Left lung (tissue), 10 donors: ENCODE data around the gene FBXO9. TPM values are rescaled to one million over a fixed set of nuclear protein-coding genes. Genes with fewer than 3 reads are reported as not detected.
A peak's percentile ranks its signal among the peaks of the same experiment; 100 is the strongest.

ENCODE experiments used
- ATAC-seq: fragments of 200-7000 bp; cut with Tn5 transposase; one replicate; pipeline ENCODE4 v1.9.1; 2020; ENCODE audit warnings: moderate library complexity
- DNase-seq, 4 donors: peaks; one replicate each; pipeline ENCODE4 v3.0.0-alpha.2; 2013 to 2020
- H3K27ac ChIP-seq, 2 donors: fragments of 200-600 bp; sonication (generic) in 1 of 2; one replicate each; pipeline versions ENCODE4 v1.5.0 to v1.8.0; 2020 to 2021
- H3K27me3 ChIP-seq, 2 donors: fragments of 200-600 bp; sonication (generic) in 1 of 2; one replicate each; pipeline versions ENCODE4 v1.5.0 to v1.8.0; 2020 to 2021
- H3K36me3 ChIP-seq, 2 donors: fragments of 200-600 bp; sonication (generic) in 1 of 2; one replicate each; pipeline versions ENCODE4 v1.5.0 to v1.8.0; 2020 to 2021
- H3K4me1 ChIP-seq, 2 donors: fragments of 200-600 bp; one replicate each; pipeline ENCODE4 v1.8.0; 2021
- H3K4me3 ChIP-seq, 2 donors: fragments of 200-600 bp; sonication (generic) in 1 of 2; one replicate each; pipeline versions ENCODE4 v1.5.0 to v1.8.0; 2020 to 2021; ENCODE audit warnings: mild to moderate bottlenecking in 1 of 2
- H3K9me3 ChIP-seq, 2 donors: fragments of 200-600 bp; sonication (generic) in 1 of 2; one replicate each; pipeline versions ENCODE4 v1.5.0 to v1.8.0; 2020 to 2021
- intact Hi-C, 2 donors: fragments of 100-400 bp; cut with DNase I; formaldehyde crosslinking; loops; one replicate each; pipeline versions ENCODE4 v1.11.2 to v1.14.2; 2022
- polyA plus RNA-seq, 6 donors: library from polyadenylated mRNA; unstranded; fragments of 120-200 nt; gene quantifications; one replicate each; pipeline ENCODE4 v1.2.1, GENCODE V29; 2013; ENCODE audit not compliant: insufficient read length in 6 of 6
- total RNA-seq, 2 donors: library from RNA; stranded (reverse); fragmentation: NEBNext Ultra II Directional; extraction: Animal tissue kit (Norgen Biotek cat#: 25700); gene quantifications; one replicate each; pipeline ENCODE4 v1.2.1, GENCODE V29; 2021
- TF ChIP-seq, protein P1 (sequence below), 2 donors: fragments of 200-600 bp; sonication (generic) in 1 of 2; IDR thresholded peaks; one replicate each; pipeline versions ENCODE4 v1.5.0 to v1.8.0; 2021; ENCODE audit warnings: antibody characterized with exemption in 2 of 2
- donor health status: DM: no; HTN: yes; CAD: no.
- donor health status: DM: no; HTN: no; CAD: no.

Gene FBXO9
- total and polyA plus RNA-seq, 8 donors = 77.6 to 127 (median 111) TPM

- H3K9me3 ChIP-seq = no peaks in the 10 kb centered on the region
- H3K27ac ChIP-seq = no peak overlapping the region
- H3K36me3 ChIP-seq = peaks cover 0 to 48% of the 10 kb centered on the region in 2 donors
- no peak overlapping the region for H3K4me3 ChIP-seq
- ATAC-seq = no peak
- no peak for DNase-seq
- H3K4me1 ChIP-seq = peaks cover 0 to 4% of the 10 kb centered on the region in 2 donors
- TF ChIP-seq, protein P1, sequence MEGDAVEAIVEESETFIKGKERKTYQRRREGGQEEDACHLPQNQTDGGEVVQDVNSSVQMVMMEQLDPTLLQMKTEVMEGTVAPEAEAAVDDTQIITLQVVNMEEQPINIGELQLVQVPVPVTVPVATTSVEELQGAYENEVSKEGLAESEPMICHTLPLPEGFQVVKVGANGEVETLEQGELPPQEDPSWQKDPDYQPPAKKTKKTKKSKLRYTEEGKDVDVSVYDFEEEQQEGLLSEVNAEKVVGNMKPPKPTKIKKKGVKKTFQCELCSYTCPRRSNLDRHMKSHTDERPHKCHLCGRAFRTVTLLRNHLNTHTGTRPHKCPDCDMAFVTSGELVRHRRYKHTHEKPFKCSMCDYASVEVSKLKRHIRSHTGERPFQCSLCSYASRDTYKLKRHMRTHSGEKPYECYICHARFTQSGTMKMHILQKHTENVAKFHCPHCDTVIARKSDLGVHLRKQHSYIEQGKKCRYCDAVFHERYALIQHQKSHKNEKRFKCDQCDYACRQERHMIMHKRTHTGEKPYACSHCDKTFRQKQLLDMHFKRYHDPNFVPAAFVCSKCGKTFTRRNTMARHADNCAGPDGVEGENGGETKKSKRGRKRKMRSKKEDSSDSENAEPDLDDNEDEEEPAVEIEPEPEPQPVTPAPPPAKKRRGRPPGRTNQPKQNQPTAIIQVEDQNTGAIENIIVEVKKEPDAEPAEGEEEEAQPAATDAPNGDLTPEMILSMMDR (IDR thresholded peaks at IDR 0.05) = no peak
- intact Hi-C loops = no loop called here
- no peaks in the 10 kb centered on the region for H3K27me3 ChIP-seq
Observed at GRCh38 chr6:53038141-53038540, 27.1 kb upstream of the FBXO9 start.

- DNase-seq = no peak
- no peak overlapping the region for H3K4me3 ChIP-seq
- no peak overlapping the region for H3K27ac ChIP-seq
- intact Hi-C loops = no loop called here
- ATAC-seq = no peak
- peaks cover 0 to 48% of the 10 kb centered on the region in 2 donors for H3K36me3 ChIP-seq
- no peaks in the 10 kb centered on the region for H3K9me3 ChIP-seq
- no peaks in the 10 kb centered on the region for H3K27me3 ChIP-seq
- H3K4me1 ChIP-seq = peaks cover 0 to 7% of the 10 kb centered on the region in 2 donors
- TF ChIP-seq, protein P1 (IDR thresholded peaks at IDR 0.05) = no peak
Observed at GRCh38 chr6:53038596-53038995, 26.6 kb upstream of the FBXO9 start.

- no peaks in the 10 kb centered on the region for H3K9me3 ChIP-seq
- no peak for DNase-seq
- peaks cover 0 to 32% of the 10 kb centered on the region in 2 donors for H3K36me3 ChIP-seq
- H3K4me3 ChIP-seq = no peak overlapping the region
- H3K4me1 ChIP-seq = peaks cover 0 to 7% of the 10 kb centered on the region in 2 donors
- peak overlapping the region in 1 of 2 donors; percentile 14 for H3K27ac ChIP-seq
- no peaks in the 10 kb centered on the region for H3K27me3 ChIP-seq
- TF ChIP-seq, protein P1 (IDR thresholded peaks at IDR 0.05) = no peak
- intact Hi-C loops = no loop called here
- no peak for ATAC-seq
Observed at GRCh38 chr6:53041356-53041755, 23.8 kb upstream of the FBXO9 start.

- H3K27me3 ChIP-seq = no peaks in the 10 kb centered on the region
- intact Hi-C loops = no loop called here
- H3K4me3 ChIP-seq = no peak overlapping the region
- ATAC-seq (peak; percentile 71), DNase-seq (no peak)
- H3K9me3 ChIP-seq = no peaks in the 10 kb centered on the region
- H3K27ac ChIP-seq = peak overlapping the region in 1 of 2 donors; percentile 63
- peaks cover 0 to 26% of the 10 kb centered on the region in 2 donors for H3K36me3 ChIP-seq
- peaks cover 0 to 7% of the 10 kb centered on the region in 2 donors for H3K4me1 ChIP-seq
- TF ChIP-seq, protein P1 (IDR thresholded peaks at IDR 0.05) = no peak
Observed at GRCh38 chr6:53042112-53042511, 23.1 kb upstream of the FBXO9 start.

DNA sequence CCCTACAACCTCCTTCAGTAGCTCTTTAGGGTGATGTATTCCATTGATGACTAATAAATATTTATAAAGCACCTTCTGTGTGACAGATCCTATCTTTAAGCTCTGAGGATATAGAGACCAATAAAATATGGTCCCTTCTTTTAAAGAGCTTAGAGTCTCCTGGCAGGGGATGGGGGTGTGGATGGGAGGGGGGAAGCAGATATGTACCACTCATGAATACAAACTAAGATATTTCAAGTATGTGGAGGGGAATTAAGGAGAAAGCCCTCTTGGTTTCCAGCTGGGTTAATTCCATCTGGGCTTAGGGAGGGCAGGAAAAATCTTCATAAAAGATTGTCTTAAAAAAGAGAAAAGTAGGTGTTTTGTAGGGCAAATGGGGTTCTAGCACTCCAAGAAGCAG is 21.6 kb upstream of the FBXO9 start:
- no peaks in the 10 kb centered on the region for H3K27me3 ChIP-seq
- peak overlapping the region in 1 of 2 donors; percentile 63 for H3K27ac ChIP-seq
- H3K4me3 ChIP-seq = no peak overlapping the region
- H3K9me3 ChIP-seq = no peaks in the 10 kb centered on the region
- TF ChIP-seq, protein P1 (IDR thresholded peaks at IDR 0.05) = no peak
- DNase-seq (no peak), ATAC-seq (no peak)
- H3K36me3 ChIP-seq = peaks cover 0 to 26% of the 10 kb centered on the region in 2 donors
- intact Hi-C loops = no loop called here
- H3K4me1 ChIP-seq = peaks cover 0 to 7% of the 10 kb centered on the region in 2 donors
